ENCODE measurements around the gene RALBP1.
"Not testable (repeated sequence)": the region's sequence is repeated elsewhere in the genome, so short reads cannot be mapped to it uniquely, and the experiment has no call there.

Gene RALBP1

DNA sequence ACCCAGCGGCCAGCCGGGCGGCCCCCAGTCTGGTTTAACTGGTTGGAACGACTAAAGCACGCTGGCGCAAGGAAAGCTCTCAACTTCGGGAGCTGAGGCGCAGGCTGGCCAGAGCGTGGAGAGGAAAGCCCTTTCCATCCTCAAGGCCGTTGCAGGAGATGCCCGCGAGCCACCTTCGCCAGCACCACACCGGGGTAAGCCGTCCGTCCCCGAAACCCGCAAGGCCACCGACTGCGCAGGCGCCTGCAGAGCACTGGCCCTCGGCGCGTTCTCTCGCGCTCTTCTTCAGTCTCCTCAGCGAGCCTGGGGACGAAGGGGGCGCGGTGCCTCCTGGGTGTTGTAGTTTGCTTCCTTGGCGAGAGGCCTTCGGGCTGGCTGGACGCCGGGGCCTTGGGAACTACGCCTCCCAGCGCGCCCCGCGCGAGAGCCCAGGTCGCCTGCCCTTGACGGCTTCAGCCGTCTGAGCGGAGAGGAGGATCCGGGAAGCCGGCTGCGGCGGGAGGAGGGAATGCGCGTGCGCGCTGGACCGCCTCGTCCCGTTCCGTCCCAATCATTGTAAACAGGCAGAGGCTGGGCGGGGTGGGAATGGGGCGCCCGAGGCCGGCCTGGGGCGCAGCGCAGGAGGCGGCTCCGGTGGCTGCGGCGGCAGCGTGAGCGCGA is at the start of gene RALBP1:
Gene RALBP1 (plus strand): TSS at position 531 of the 660 bp plus-strand sequence. CDS start 37,533 bp downstream, outside the sequence.
- peak; percentile 98 for DNase-seq (ENCODE audit: low read depth)

GRCh38 chr18:9426753-9427152 is 48.6 kb upstream of the RALBP1 start:
- no peak for DNase-seq (ENCODE audit: low read depth)

DNA sequence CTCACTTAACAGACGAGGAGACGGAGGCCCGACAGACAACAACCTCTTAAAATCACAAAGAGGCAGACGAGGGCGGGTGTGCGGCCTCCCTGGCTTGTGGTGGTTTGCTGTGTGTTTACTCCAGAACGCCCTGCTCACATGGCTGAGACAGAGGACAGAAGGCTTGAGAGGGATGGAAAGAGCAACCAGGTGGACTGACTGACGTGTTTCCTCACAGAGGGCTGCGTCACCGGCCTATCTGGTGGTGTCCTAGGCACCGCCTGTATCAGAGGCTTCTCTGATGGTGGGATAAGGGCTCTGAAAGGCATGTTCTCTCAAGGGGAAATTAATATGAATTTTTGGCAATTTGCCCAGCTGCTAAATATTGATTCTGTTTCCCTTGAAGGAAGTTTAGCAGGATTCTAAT is 47.0 kb upstream of the RALBP1 start:
- no peak for DNase-seq (ENCODE audit: low read depth)

DNA sequence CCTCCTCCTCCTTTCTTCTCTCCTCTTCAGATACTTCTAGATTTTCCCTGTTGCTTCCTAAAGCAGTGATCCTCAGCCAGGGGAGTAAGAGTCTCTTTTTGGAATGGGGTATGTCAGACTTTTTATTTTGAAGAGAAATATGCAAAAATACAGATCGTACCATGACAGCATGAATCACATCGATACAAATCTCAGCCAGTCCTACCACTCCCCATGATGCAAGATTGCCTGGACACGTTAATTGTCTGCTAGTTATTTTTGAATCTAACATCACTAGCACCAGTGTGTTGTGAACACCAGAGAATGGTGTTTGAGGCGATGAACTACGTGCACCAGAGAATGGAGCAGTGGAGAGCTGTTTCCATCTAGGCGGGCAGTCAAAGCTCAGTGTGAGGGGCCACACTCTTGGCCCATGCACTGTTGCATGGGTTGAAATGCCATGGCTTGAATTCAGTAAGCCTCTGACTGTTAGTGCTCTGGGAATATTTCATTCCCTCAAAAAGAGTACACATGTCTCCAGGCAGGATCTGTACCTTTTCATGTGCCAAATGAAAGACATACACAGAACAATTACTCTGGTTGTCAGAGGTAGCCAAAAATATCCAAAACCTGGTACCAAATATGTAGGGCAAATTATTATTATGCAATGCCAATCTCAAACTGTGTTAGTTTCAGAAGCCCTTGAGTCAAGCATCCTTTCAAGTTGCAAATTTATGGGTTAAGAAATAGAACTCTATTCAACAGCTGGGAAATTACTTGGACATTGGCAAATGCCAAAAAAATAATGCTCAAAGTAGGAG is 46.3 kb upstream of the RALBP1 start:
- DNase-seq (ENCODE audit: low read depth), result no peak

DNA sequence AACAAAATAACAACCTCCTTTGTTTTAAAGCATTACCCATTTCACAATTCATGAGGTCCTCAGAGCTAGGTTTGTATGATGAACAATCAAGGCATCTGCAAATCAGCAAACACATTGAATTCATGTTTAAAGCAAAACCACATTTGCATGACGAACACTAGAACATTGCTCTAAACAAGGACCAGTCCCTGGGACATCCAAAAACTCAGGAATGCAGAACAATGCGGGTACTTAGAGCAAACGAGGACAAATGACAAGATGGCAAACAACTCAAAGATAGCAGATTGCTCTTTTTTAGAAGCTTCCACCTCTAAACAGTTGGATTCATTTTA is 45.7 kb upstream of the RALBP1 start:
- no peak for DNase-seq (ENCODE audit: low read depth)

GRCh38 chr18:9430315-9430714 is 45.0 kb upstream of the RALBP1 start:
- DNase-seq (ENCODE audit: low read depth), result not testable (repeated sequence)

DNA sequence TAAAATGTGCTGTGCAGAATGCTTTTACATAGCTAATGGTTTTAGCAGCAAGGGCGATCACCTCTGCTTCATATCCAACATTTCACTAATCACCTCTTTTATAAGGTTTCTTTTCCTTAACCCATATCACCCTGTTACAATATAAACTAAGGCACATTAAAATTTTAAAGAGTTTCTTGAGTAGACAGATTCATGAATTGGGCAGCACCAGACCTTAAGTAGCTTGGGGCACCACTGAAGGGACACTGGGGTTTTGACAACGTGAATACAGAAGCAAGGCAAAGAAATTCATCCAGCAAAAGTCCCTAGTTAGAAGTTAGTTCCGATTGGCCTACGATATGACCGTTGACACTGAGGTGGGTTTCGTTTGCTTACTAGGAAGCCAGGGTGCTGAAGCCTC is 44.0 kb upstream of the RALBP1 start:
- no peak for DNase-seq (ENCODE audit: low read depth)

DNA sequence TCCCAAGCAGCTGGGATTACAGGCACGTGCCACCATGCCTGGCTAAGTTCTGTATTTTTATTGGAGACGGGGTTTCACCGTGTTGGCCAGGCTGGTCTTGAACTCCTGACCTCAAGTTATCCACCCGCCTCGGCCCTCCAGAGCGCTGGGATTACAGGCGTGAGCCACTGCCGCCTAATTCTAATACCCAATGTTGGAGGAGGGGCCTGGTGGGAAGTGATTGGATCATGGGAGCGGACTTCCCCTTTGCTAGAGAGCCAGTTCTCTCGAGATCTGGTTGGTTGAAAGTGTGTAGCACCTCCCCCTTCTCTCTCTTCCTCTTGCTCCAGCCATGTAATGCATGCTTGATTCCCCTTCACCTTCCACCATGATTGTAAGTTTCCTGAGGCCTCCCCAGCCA is 42.2 kb upstream of the RALBP1 start:
- not testable (repeated sequence) for DNase-seq (ENCODE audit: low read depth)

DNA sequence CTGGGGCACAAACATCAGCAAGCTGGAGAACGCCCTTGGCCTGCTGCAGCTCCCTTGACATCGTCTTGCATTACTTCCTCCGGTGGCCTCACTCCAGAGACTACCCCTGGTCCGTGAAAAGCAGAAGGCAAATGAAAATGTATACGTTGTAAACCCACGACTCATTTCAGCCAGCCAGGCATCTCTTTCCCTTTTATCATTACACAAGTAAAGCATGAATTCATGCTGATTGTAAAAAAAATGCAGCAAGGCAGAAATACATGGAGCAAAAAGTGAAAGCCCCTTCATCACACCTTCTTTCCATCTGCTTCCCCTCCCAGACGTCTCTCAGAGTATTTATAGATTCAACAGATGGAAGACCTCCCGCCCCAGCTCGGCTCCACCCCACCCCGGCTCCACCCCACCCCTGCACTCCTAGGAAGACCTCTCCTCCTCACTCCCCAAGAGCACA is 41.6 kb upstream of the RALBP1 start:
- no peak for DNase-seq (ENCODE audit: low read depth)

DNA sequence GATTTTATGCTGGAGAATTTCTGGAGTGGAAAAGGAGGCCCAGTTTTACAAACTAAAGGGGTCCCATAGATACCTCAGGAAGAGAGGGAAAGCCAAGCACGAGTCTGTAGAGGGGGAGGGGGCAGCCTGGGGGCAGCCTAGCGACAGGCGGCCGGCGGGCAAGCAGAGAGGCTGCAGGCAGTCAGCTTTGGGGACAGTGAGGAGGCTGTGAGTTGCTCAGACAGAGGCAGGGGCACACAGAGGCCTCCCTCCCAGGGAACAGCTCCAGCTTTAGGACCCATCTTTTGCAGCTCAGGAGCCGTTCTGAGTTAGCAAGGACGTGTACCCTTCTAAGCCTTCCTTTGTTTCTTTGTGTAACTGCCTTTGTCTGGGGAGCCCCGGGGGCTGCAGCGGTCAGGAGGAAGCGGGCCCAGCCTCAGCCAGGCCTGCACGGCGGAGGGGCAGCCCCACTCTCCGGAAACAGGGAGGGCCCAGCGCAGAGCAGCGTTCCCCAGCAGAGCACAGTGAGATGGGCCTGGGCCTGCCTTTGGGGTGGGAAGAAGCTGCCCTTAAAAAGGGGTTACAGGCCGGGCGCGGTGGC is 41.1 kb upstream of the RALBP1 start:
- no peak for DNase-seq (ENCODE audit: low read depth)

- no peak for DNase-seq (ENCODE audit: low read depth)
Observed at GRCh38 chr18:9435041-9435440, 40.3 kb upstream of the RALBP1 start.

DNA sequence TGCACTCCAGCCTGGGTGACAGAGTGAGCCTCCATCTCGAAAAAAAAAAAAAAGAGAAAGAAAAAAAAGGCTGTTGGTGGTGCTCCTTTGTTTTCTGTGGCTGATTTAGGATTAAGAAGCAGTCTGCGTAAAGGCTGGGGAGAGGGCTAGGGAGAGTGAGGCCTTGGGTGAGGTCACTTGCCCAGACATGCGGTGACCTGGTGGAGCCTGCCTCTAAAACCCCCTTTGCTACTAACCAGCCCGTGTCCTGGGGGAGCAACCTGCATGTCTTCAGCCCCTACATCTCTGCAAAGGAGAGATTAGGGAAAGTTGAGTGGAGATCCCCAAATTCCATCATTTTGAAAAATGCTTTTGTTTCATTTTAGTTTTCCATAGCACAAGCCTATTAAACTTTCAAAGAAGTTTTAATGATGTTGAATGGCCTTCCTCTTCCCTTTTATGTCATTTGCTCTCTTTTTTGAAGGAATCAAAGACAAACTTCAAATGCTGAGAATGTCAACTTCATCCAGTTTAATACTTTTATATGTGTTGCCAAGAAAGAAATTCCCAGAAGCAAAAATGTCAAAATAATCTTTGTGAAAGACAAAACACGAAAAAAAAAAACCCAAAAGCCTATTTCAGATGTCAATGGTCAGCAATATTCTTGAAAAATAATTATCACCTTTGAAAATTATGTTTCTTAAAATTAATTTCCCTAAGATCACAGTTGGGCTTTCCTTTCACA is 38.9 kb upstream of the RALBP1 start:
- no peak for DNase-seq (ENCODE audit: low read depth)

- DNase-seq (ENCODE audit: low read depth), result no peak
Observed at GRCh38 chr18:9437021-9437437, 38.3 kb upstream of the RALBP1 start.

DNA sequence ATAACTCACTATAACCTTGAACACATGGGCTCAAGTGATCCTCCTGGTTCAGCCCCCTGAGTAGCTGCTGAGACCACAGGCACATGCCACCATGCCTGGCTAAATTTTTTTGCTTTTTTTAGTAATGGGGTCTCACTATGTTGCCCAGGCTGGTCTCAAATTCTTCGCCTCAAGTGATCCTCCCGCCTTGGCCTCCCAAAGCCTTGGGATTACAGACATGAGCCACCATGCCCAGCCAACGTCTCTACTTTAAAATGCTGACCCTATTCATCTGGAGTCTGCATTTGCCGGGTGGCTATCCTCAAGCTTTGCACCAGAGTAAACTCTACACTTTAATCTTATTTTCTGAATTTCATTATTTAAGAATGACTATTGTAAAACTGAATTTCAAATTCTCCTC is 37.6 kb upstream of the RALBP1 start:
- no peak for DNase-seq (ENCODE audit: low read depth)

DNA sequence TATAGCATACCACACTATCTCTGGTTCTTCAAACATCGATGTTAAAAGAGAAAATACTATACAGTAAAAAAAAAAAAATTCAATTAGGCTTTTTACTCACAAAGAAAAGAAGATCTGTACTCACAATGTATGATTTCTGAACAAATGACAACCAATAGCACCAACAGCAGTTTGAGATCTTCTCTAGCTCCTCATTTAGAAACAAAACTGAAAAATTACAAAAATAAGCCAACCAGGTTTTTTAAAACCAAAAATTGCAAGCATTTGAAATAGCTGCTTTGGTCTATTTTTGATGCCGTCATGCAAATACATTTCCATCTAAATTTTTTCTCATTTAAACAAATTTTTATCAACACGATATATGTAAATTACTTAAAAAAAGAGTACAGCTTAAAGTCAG is 34.3 kb upstream of the RALBP1 start:
- DNase-seq (ENCODE audit: low read depth), result no peak

GRCh38 chr18:9444549-9444948 is 30.8 kb upstream of the RALBP1 start:
- no peak for DNase-seq (ENCODE audit: low read depth)

DNA sequence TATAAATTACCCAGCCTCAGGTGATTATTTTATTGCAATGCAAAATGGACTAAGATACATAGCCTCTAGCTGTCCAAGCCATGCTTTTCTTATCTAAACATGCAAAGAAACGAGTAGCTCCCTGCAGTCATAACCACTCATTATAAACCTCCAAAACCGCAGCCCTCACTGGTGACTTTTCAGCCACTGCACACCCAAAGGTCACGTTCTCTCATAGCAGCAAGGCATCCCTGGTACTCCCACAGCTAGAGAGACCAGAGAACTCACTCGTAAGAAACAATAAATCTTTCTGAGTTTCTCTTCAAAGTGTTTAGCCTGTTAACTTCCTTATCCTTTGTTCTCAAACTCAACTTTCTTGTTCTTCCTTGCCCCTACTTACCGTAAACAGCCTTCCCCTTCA is 28.5 kb upstream of the RALBP1 start:
- no peak for DNase-seq (ENCODE audit: low read depth)

DNA sequence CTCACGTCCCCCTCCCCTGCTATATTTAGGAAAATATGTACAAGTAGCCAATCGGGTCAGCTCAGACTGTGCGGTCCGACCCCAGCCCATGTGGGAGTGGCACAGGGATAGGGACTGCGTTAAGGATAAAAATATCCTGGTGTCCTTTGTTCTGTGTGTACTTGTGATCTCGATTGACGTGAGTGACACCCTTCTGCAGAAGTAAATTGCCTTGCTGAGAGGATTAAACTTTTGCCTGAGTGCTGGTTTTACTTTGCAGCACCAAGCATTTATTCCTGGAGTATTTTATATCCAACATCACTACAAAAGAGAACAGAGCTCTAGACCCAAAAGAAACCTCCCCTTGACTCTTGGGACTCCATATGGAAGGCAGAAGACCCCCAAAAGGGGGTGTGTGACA is 28.0 kb upstream of the RALBP1 start:
- DNase-seq (ENCODE audit: low read depth), result no peak

GRCh38 chr18:9449600-9450414 is 25.5 kb upstream of the RALBP1 start:
- no peak for DNase-seq (ENCODE audit: low read depth)

DNA sequence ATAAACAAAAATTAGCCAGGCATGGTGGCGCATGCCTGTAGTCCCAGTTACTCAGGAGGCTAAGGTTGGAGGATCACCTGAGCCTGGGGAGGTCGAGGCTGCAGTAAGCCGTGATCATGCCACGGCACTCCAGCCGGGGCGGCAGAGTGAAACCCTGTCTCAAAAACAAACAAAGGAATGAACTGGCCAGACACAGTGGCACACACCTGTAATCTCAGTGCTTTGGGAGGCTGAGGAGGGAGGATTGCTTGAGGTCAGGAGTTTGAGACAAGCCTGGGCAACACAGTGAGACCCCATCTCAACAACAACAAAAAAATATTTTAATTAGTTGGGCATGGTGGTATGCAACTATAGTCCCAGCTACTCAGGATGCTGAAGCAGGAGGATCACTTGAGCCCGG is 24.4 kb upstream of the RALBP1 start:
- DNase-seq (ENCODE audit: low read depth), result not testable (repeated sequence)

- no peak for DNase-seq (ENCODE audit: low read depth)
Observed at GRCh38 chr18:9453283-9453682, 22.0 kb upstream of the RALBP1 start.

Data from activated T-cell treated with anti-CD3 and anti-CD28 coated beads for 48 hours (primary cell).